ENCODE data around the gene C1RL.

DNA sequence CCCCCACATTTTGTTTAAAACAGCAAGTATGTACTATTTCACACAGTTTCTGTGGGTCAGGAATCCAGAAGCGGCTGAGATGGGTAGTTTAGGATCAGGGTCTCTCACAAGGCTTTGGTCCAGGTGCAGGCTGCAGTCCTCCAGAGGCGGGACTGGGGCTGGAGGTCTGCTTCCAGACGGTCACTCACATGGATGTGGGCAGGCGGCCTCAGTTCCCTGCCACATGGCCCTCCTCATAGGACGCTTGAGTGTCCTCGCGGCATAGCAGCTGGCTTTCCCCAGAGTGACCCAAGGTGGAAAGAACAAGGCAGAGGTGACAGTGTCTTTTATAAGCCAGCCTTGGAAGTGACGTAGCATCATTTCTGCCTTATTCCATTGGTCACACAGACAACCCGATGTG, 7.9 kb upstream of the C1RL start:
- TF ChIP-seq, protein P1, sequence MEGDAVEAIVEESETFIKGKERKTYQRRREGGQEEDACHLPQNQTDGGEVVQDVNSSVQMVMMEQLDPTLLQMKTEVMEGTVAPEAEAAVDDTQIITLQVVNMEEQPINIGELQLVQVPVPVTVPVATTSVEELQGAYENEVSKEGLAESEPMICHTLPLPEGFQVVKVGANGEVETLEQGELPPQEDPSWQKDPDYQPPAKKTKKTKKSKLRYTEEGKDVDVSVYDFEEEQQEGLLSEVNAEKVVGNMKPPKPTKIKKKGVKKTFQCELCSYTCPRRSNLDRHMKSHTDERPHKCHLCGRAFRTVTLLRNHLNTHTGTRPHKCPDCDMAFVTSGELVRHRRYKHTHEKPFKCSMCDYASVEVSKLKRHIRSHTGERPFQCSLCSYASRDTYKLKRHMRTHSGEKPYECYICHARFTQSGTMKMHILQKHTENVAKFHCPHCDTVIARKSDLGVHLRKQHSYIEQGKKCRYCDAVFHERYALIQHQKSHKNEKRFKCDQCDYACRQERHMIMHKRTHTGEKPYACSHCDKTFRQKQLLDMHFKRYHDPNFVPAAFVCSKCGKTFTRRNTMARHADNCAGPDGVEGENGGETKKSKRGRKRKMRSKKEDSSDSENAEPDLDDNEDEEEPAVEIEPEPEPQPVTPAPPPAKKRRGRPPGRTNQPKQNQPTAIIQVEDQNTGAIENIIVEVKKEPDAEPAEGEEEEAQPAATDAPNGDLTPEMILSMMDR (IDR thresholded peaks at IDR 0.05; ENCODE audit: insufficient read depth, low read length), result no peak
- no peak for TF ChIP-seq POLR2AphosphoS5 (IDR thresholded peaks at IDR 0.05; ENCODE audit: low read depth)
- TF ChIP-seq, protein P2, sequence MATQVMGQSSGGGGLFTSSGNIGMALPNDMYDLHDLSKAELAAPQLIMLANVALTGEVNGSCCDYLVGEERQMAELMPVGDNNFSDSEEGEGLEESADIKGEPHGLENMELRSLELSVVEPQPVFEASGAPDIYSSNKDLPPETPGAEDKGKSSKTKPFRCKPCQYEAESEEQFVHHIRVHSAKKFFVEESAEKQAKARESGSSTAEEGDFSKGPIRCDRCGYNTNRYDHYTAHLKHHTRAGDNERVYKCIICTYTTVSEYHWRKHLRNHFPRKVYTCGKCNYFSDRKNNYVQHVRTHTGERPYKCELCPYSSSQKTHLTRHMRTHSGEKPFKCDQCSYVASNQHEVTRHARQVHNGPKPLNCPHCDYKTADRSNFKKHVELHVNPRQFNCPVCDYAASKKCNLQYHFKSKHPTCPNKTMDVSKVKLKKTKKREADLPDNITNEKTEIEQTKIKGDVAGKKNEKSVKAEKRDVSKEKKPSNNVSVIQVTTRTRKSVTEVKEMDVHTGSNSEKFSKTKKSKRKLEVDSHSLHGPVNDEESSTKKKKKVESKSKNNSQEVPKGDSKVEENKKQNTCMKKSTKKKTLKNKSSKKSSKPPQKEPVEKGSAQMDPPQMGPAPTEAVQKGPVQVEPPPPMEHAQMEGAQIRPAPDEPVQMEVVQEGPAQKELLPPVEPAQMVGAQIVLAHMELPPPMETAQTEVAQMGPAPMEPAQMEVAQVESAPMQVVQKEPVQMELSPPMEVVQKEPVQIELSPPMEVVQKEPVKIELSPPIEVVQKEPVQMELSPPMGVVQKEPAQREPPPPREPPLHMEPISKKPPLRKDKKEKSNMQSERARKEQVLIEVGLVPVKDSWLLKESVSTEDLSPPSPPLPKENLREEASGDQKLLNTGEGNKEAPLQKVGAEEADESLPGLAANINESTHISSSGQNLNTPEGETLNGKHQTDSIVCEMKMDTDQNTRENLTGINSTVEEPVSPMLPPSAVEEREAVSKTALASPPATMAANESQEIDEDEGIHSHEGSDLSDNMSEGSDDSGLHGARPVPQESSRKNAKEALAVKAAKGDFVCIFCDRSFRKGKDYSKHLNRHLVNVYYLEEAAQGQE (IDR thresholded peaks at IDR 0.05; ENCODE audit: insufficient replicate concordance, low read depth), result no peak

Measured in HL-60 (cell line).